HEK293 (cell line): ENCODE measurements around the gene STRN4.

Experiments
- CTCF ChIA-PET: fragments of 350-600 bp; formaldehyde crosslinking; extraction: SDS; loops from one replicate; lab custom pipeline; 2021; ENCODE audit warnings: antibody characterized with exemption; lab: Yijun Ruan, JAX
- POLR2A ChIA-PET: fragments of 300-600 bp; formaldehyde crosslinking; extraction: SDS; loops from one replicate; lab custom pipeline; 2020; ENCODE audit warnings: antibody characterized with exemption, inconsistent platforms; lab: Yijun Ruan, JAX
- H3K27ac ChIP-seq: fragments of 200-500 bp; sonication (Bioruptor generic); 2 replicates; pipeline ENCODE4 v1.5.1; 2014; ENCODE audit warnings: low read depth, low read length, control low read depth, inconsistent platforms; ENCODE audit errors: extremely low read depth
- H3K36me3 ChIP-seq, 2 experiments: fragments of 200-500 bp in 1 of 2; sonication (Bioruptor generic) in 1 of 2; 1 replicate in 1 of 2; 2 replicates in 1 of 2; pipeline ENCODE4 v1.5.1; 2014 to 2017; ENCODE audit warnings: inconsistent platforms in 2 of 2, low read length in 2 of 2; ENCODE audit not compliant: control insufficient read depth in 2 of 2, insufficient read depth in 1 of 2
- H3K4me1 ChIP-seq: fragments of 200-500 bp; sonication (Bioruptor generic); 2 replicates; pipeline ENCODE4 v1.5.1; 2014; ENCODE audit warnings: mild to moderate bottlenecking, low read length, inconsistent platforms; ENCODE audit not compliant: control insufficient read depth, insufficient read depth
- H3K4me3 ChIP-seq: 2 replicates; pipeline ENCODE4 v1.5.1; 2011; ENCODE audit warnings: low read depth, mild to moderate bottlenecking, control low read depth, low read length, moderate library complexity
- H3K9me3 ChIP-seq: fragments of 200-500 bp; sonication (Bioruptor generic); 2 replicates; pipeline ENCODE4 v1.5.1; 2014; ENCODE audit warnings: low read depth, low read length, inconsistent platforms; ENCODE audit not compliant: control insufficient read depth, insufficient read depth
- BCL11B ChIP-seq: fragments of 450-650 bp; formaldehyde crosslinking; IDR thresholded peaks from 2 replicates; pipeline ENCODE4 v1.5.1; 2016; ENCODE audit warnings: low read depth, missing biosample characterization, missing genetic modification characterization
- EGR2 ChIP-seq: fragments of 450-650 bp; formaldehyde crosslinking; IDR thresholded peaks from 2 replicates; pipeline ENCODE4 v1.5.1; 2016; ENCODE audit warnings: low read depth, missing biosample characterization, missing genetic modification characterization
- GLI2 ChIP-seq: fragments of 450-650 bp; formaldehyde crosslinking; IDR thresholded peaks from 2 replicates; pipeline ENCODE4; 2017; ENCODE audit warnings: missing biosample characterization, missing genetic modification characterization, low read depth, borderline replicate concordance
- GLIS1 ChIP-seq: fragments of 450-650 bp; formaldehyde crosslinking; IDR thresholded peaks from 2 replicates; pipeline ENCODE4 v1.5.1; 2016; ENCODE audit warnings: missing biosample characterization, missing genetic modification characterization
- GLIS2 ChIP-seq: fragments of 450-650 bp; formaldehyde crosslinking; IDR thresholded peaks from 2 replicates; pipeline ENCODE4 v1.5.1; 2016; ENCODE audit warnings: missing biosample characterization, missing genetic modification characterization
- HOXC10 ChIP-seq: sonication (generic); formaldehyde crosslinking; IDR thresholded peaks from 2 replicates; pipeline ENCODE4 v1.8.1; 2023; ENCODE audit warnings: mild to moderate bottlenecking, missing genetic modification reagents
- HOXD13 ChIP-seq: sonication (generic); formaldehyde crosslinking; IDR thresholded peaks from 2 replicates; pipeline ENCODE4 v1.8.0; 2022; ENCODE audit warnings: missing genetic modification reagents, borderline replicate concordance
- MYNN ChIP-seq: fragments of 450-650 bp; formaldehyde crosslinking; IDR thresholded peaks from 2 replicates; pipeline ENCODE4 v1.5.1; 2016; ENCODE audit warnings: missing biosample characterization, missing genetic modification characterization, borderline replicate concordance
- MZF1 ChIP-seq: fragments of 450-650 bp; formaldehyde crosslinking; IDR thresholded peaks from 2 replicates; pipeline ENCODE4 v1.5.1; 2017; ENCODE audit warnings: missing biosample characterization, missing genetic modification characterization, borderline replicate concordance
- PRDM1 ChIP-seq: fragments of 450-650 bp; formaldehyde crosslinking; IDR thresholded peaks from 2 replicates; pipeline ENCODE4; 2016; ENCODE audit warnings: missing biosample characterization, missing genetic modification characterization
- SCRT1 ChIP-seq: fragments of 450-650 bp; formaldehyde crosslinking; IDR thresholded peaks from 2 replicates; pipeline ENCODE4 v1.5.1; 2016; ENCODE audit warnings: missing biosample characterization, missing genetic modification characterization, borderline replicate concordance
- SP7 ChIP-seq: fragments of 450-650 bp; formaldehyde crosslinking; IDR thresholded peaks from 2 replicates; pipeline ENCODE4 v1.5.1; 2016; ENCODE audit warnings: missing biosample characterization, missing genetic modification characterization
- ZBTB17 ChIP-seq: fragments of 450-650 bp; formaldehyde crosslinking; IDR thresholded peaks from 2 replicates; pipeline ENCODE4 v1.5.1; 2016; ENCODE audit warnings: missing biosample characterization, missing genetic modification characterization
- ZFP41 ChIP-seq: fragments of 450-650 bp; formaldehyde crosslinking; IDR thresholded peaks from 2 replicates; pipeline ENCODE4 v1.5.1; 2016; ENCODE audit warnings: missing biosample characterization, missing genetic modification characterization, borderline replicate concordance
- ZFP69B ChIP-seq: fragments of 450-650 bp; formaldehyde crosslinking; IDR thresholded peaks from 2 replicates; pipeline ENCODE4 v1.5.1; 2016; ENCODE audit warnings: missing biosample characterization, missing genetic modification characterization
- ZNF121 ChIP-seq: fragments of 450-650 bp; formaldehyde crosslinking; IDR thresholded peaks from 2 replicates; pipeline ENCODE4 v1.5.1; 2016; ENCODE audit warnings: missing biosample characterization, missing genetic modification characterization
- ZNF132 ChIP-seq: fragments of 450-650 bp; formaldehyde crosslinking; IDR thresholded peaks from 2 replicates; pipeline ENCODE4 v1.5.1; 2017; ENCODE audit warnings: missing biosample characterization, missing genetic modification characterization, borderline replicate concordance
- ZNF138 ChIP-seq: fragments of 450-650 bp; formaldehyde crosslinking; IDR thresholded peaks from 2 replicates; pipeline ENCODE4 v1.5.1; 2016; ENCODE audit warnings: missing biosample characterization, missing genetic modification characterization, borderline replicate concordance
- ZNF146 ChIP-seq: fragments of 450-650 bp; formaldehyde crosslinking; IDR thresholded peaks from 2 replicates; pipeline ENCODE4 v1.5.1; 2016; ENCODE audit warnings: missing biosample characterization, missing genetic modification characterization
- ZNF16 ChIP-seq: fragments of 450-650 bp; formaldehyde crosslinking; IDR thresholded peaks from 2 replicates; pipeline ENCODE4 v1.5.1; 2016; ENCODE audit warnings: low read depth, missing biosample characterization, missing genetic modification characterization
- ZNF223 ChIP-seq: fragments of 450-650 bp; formaldehyde crosslinking; IDR thresholded peaks from 2 replicates; pipeline ENCODE4 v1.5.1; 2016; ENCODE audit warnings: missing biosample characterization, missing genetic modification characterization
- ZNF426 ChIP-seq: fragments of 450-650 bp; formaldehyde crosslinking; IDR thresholded peaks from 2 replicates; pipeline ENCODE4 v1.5.1; 2017; ENCODE audit warnings: missing biosample characterization, missing genetic modification characterization, mild to moderate bottlenecking, inconsistent platforms, moderate library complexity
- ZNF600 ChIP-seq: fragments of 450-650 bp; formaldehyde crosslinking; IDR thresholded peaks from 2 replicates; pipeline ENCODE4 v1.5.1; 2016; ENCODE audit warnings: missing biosample characterization, missing genetic modification characterization
- ZNF768 ChIP-seq: fragments of 450-650 bp; formaldehyde crosslinking; IDR thresholded peaks from 2 replicates; pipeline ENCODE4 v1.5.1; 2018; ENCODE audit warnings: missing biosample characterization, mild to moderate bottlenecking, missing genetic modification characterization
- ZNF830 ChIP-seq: fragments of 450-650 bp; IDR thresholded peaks from 2 replicates; pipeline ENCODE4 v1.5.0; 2018; ENCODE audit warnings: missing biosample characterization, missing genetic modification characterization, low read depth, mild to moderate bottlenecking, moderate library complexity
- ZSCAN23 ChIP-seq: fragments of 450-650 bp; formaldehyde crosslinking; IDR thresholded peaks from 2 replicates; pipeline ENCODE4 v1.5.1; 2016; ENCODE audit warnings: missing biosample characterization, missing genetic modification characterization
- TF ChIP-seq, protein P1 (sequence below): fragments of 450-650 bp; formaldehyde crosslinking; IDR thresholded peaks from 2 replicates; pipeline ENCODE4 v1.5.1; 2016; ENCODE audit warnings: missing biosample characterization, missing genetic modification characterization
- TF ChIP-seq, protein P2 (sequence below): fragments of 450-650 bp; formaldehyde crosslinking; IDR thresholded peaks from 2 replicates; pipeline ENCODE4 v1.5.1; 2016; ENCODE audit warnings: missing biosample characterization, missing genetic modification characterization
- TF ChIP-seq, protein P3 (sequence below): fragments of 450-650 bp; formaldehyde crosslinking; IDR thresholded peaks from 2 replicates; pipeline ENCODE4 v1.5.1; 2016; ENCODE audit warnings: missing biosample characterization, missing genetic modification characterization, low read depth

Gene STRN4

DNA sequence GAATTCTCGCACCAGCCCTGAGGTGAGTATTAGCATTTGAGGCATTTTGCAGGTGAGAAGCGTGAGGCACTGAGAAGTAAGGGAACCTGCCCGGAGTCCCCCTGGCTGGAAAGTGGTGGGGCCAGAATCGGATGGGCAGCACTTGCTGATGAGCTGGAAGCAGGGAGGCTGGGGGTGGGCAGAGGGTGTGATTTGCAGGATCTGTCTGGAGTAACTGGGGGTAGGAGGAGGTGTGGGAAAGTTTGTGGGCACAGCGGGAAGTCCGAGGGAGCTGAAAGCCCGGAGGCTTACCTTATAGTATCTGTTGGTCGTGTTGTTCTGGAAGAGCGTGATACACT, 49.4 kb downstream of the STRN4 start:
- H3K4me1 ChIP-seq = no peaks in the 10 kb centered on the region
- no peak overlapping the region for H3K27ac ChIP-seq
- peaks cover 82 to 90% of the 10 kb centered on the region in 2 experiments for H3K36me3 ChIP-seq
- TF ChIP-seq ZFP41 (no peak), ZNF600 (peak; percentile 46), ZNF132 (tag by site-specific recombination) (no peak), ZNF121 (no peak), ZNF223 (tag by site-specific recombination) (no peak), ZNF426 (tag by site-specific recombination) (no peak), ZSCAN23 (tag by site-specific recombination) (no peak), EGR2 (tag by site-specific recombination) (peak; percentile 32; the same call in 1 of the 2 replicates), HOXC10 (CRISPR knock-in tag) (no peak), PRDM1 (tag by site-specific recombination) (peak; percentile 52; the same call in 1 of the 2 replicates), SP7 (no peak), SCRT1 (tag by site-specific recombination) (no peak)
- TF ChIP-seq, protein P1, sequence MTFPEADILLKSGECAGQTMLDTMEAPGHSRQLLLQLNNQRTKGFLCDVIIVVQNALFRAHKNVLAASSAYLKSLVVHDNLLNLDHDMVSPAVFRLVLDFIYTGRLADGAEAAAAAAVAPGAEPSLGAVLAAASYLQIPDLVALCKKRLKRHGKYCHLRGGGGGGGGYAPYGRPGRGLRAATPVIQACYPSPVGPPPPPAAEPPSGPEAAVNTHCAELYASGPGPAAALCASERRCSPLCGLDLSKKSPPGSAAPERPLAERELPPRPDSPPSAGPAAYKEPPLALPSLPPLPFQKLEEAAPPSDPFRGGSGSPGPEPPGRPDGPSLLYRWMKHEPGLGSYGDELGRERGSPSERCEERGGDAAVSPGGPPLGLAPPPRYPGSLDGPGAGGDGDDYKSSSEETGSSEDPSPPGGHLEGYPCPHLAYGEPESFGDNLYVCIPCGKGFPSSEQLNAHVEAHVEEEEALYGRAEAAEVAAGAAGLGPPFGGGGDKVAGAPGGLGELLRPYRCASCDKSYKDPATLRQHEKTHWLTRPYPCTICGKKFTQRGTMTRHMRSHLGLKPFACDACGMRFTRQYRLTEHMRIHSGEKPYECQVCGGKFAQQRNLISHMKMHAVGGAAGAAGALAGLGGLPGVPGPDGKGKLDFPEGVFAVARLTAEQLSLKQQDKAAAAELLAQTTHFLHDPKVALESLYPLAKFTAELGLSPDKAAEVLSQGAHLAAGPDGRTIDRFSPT (tag by site-specific recombination) = no peak
- TF ChIP-seq, protein P2, sequence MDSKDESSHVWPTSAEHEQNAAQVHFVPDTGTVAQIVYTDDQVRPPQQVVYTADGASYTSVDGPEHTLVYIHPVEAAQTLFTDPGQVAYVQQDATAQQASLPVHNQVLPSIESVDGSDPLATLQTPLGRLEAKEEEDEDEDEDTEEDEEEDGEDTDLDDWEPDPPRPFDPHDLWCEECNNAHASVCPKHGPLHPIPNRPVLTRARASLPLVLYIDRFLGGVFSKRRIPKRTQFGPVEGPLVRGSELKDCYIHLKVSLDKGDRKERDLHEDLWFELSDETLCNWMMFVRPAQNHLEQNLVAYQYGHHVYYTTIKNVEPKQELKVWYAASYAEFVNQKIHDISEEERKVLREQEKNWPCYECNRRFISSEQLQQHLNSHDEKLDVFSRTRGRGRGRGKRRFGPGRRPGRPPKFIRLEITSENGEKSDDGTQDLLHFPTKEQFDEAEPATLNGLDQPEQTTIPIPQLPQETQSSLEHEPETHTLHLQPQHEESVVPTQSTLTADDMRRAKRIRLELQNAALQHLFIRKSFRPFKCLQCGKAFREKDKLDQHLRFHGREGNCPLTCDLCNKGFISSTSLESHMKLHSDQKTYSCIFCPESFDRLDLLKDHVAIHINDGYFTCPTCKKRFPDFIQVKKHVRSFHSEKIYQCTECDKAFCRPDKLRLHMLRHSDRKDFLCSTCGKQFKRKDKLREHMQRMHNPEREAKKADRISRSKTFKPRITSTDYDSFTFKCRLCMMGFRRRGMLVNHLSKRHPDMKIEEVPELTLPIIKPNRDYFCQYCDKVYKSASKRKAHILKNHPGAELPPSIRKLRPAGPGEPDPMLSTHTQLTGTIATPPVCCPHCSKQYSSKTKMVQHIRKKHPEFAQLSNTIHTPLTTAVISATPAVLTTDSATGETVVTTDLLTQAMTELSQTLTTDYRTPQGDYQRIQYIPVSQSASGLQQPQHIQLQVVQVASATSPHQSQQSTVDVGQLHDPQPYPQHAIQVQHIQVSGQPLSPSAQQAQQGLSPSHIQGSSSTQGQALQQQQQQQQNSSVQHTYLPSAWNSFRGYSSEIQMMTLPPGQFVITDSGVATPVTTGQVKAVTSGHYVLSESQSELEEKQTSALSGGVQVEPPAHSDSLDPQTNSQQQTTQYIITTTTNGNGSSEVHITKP (tag by site-specific recombination) = no peak
- H3K9me3 ChIP-seq = no peaks in the 10 kb centered on the region
- POLR2A ChIA-PET = interaction anchor here (1.7 kb wide), 1 partner anchor 97 kb away, joined by 5 read pairs; no protein-coding TSS in a partner anchor
- CTCF ChIA-PET = interaction anchor here (0.6 to 1.1 kb wide), 5 partner anchors 33 to 70 kb away, joined by 3 to 4 read pairs (median 3); partner anchors contain the start of gene DACT3
- H3K4me3 ChIP-seq = no peak overlapping the region

DNA sequence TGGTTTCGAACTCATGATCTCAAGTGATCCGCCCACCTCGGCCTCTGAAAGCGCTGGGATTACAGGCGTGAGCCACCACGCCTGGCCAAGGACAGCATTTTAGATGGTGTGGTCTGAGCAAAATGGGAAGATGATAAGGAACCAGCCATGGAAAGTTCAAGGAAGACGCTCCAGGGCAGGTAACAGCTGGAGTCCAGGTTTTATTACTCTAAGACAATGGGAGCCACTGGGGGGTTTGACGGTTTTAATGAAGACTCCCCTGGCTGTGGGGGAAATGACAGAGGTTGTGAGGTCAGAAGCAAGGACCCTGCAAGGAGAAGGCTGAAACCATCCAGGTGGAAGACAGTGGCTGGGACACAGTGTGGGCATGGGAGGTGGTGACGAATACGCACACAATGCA, 50.2 kb downstream of the STRN4 start:
- peaks cover 81 to 90% of the 10 kb centered on the region in 2 experiments for H3K36me3 ChIP-seq
- H3K4me3 ChIP-seq = no peak overlapping the region
- POLR2A ChIA-PET = no interaction called here
- H3K9me3 ChIP-seq = no peaks in the 10 kb centered on the region
- TF ChIP-seq GLIS2 (tag by site-specific recombination) = no peak
- TF ChIP-seq ZNF16 (tag by site-specific recombination) = no peak
- no peak for TF ChIP-seq ZNF146 (tag by site-specific recombination)
- TF ChIP-seq MYNN (tag by site-specific recombination) = no peak
- TF ChIP-seq ZBTB17 (tag by site-specific recombination) = no peak
- TF ChIP-seq HOXD13 = no peak
- no peak for TF ChIP-seq BCL11B
- TF ChIP-seq ZNF830 (tag by site-specific recombination) = no peak
- no peak for TF ChIP-seq MZF1 (tag by site-specific recombination)
- no peak for TF ChIP-seq GLI2
- no peak for TF ChIP-seq ZNF138 (tag by site-specific recombination)
- no peak for TF ChIP-seq ZFP69B (tag by site-specific recombination)
- TF ChIP-seq GLIS1 (tag by site-specific recombination) = no peak
- TF ChIP-seq ZNF768 = no peak
- TF ChIP-seq, protein P3, sequence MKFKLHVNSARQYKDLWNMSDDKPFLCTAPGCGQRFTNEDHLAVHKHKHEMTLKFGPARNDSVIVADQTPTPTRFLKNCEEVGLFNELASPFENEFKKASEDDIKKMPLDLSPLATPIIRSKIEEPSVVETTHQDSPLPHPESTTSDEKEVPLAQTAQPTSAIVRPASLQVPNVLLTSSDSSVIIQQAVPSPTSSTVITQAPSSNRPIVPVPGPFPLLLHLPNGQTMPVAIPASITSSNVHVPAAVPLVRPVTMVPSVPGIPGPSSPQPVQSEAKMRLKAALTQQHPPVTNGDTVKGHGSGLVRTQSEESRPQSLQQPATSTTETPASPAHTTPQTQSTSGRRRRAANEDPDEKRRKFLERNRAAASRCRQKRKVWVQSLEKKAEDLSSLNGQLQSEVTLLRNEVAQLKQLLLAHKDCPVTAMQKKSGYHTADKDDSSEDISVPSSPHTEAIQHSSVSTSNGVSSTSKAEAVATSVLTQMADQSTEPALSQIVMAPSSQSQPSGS (tag by site-specific recombination) = no peak
- no peaks in the 10 kb centered on the region for H3K4me1 ChIP-seq
- CTCF ChIA-PET = interaction anchor here (0.8 to 1.1 kb wide), 3 partner anchors 34 to 71 kb away, joined by 3 to 4 read pairs (median 3); no protein-coding TSS in a partner anchor
- H3K27ac ChIP-seq = no peak overlapping the region
